OCI-LY1 (cell line): ENCODE results near the gene TOMM40.
A peak's percentile ranks its signal among the peaks of the same experiment; 100 is the strongest.

Experiments used
- H2AFZ ChIP-seq: fragments of 200-600 bp; sonication (generic), shearing (Covaris generic); 2 replicates; pipeline ENCODE4 v1.6.0; 2014; ENCODE audit warnings: antibody characterized with exemption, mild to moderate bottlenecking, low read length
- H3F3A ChIP-seq: fragments of 200-600 bp; sonication (generic), shearing (Covaris generic); 2 replicates; pipeline ENCODE4 v1.6.0; 2014; ENCODE audit warnings: mild to moderate bottlenecking, antibody characterized with exemption, low read length, moderate library complexity; ENCODE audit not compliant: insufficient read depth
- H3K27ac ChIP-seq: fragments of 200-600 bp; sonication (generic); 2 replicates; pipeline ENCODE4 v1.5.1; 2014; ENCODE audit warnings: low read length, mixed run types, mild to moderate bottlenecking, low read depth; ENCODE audit not compliant: poor library complexity, severe bottlenecking
- H3K27me3 ChIP-seq: fragments of 200-600 bp; sonication (generic); 2 replicates; pipeline ENCODE4 v1.6.0; 2014; ENCODE audit warnings: antibody characterized with exemption, mild to moderate bottlenecking, low read length, moderate library complexity; ENCODE audit not compliant: insufficient read depth
- H3K36me3 ChIP-seq: fragments of 200-600 bp; sonication (generic); 2 replicates; pipeline ENCODE4 v1.6.1; 2014; ENCODE audit warnings: mild to moderate bottlenecking, antibody characterized with exemption, low read length, moderate library complexity, mixed read lengths; ENCODE audit not compliant: insufficient read depth
- H3K4me1 ChIP-seq: fragments of 200-600 bp; sonication (generic); 2 replicates; pipeline ENCODE4 v1.5.1; 2014; ENCODE audit warnings: mild to moderate bottlenecking, low read length, moderate library complexity; ENCODE audit not compliant: insufficient read depth, severe bottlenecking
- H3K4me2 ChIP-seq: fragments of 200-600 bp; sonication (generic), shearing (Covaris generic); 2 replicates; pipeline ENCODE4 v1.6.1; 2014; ENCODE audit warnings: low read length
- H3K4me3 ChIP-seq: fragments of 200-600 bp; sonication (generic); 2 replicates; pipeline ENCODE4 v1.5.1; 2014; ENCODE audit warnings: low read length, low read depth, mild to moderate bottlenecking, mixed read lengths; ENCODE audit not compliant: poor library complexity, severe bottlenecking
- H3K79me2 ChIP-seq: fragments of 200-600 bp; shearing (Covaris generic); 2 replicates; pipeline ENCODE4 v1.6.1; 2016; ENCODE audit warnings: mixed run types, low read length, mixed read lengths; ENCODE audit not compliant: insufficient read depth
- H3K9ac ChIP-seq: fragments of 200-600 bp; sonication (generic), shearing (Covaris generic); 2 replicates; pipeline ENCODE4 v1.6.1; 2014; ENCODE audit warnings: mild to moderate bottlenecking, low read length, mixed read lengths
- H3K9me2 ChIP-seq: fragments of 200-600 bp; sonication (generic), shearing (Covaris generic); 2 replicates; pipeline ENCODE4 v1.6.1; 2014; ENCODE audit warnings: low read depth, mild to moderate bottlenecking, low read length, mixed read lengths
- H3K9me3 ChIP-seq: fragments of 200-600 bp; shearing (Covaris generic); 2 replicates; pipeline ENCODE4 v1.6.1; 2014; ENCODE audit warnings: low read length, mixed read lengths
- H4K20me1 ChIP-seq: fragments of 200-600 bp; sonication (generic), shearing (Covaris generic); 2 replicates; pipeline ENCODE4 v1.6.0; 2016; ENCODE audit warnings: mild to moderate bottlenecking, low read length; ENCODE audit not compliant: insufficient read depth
- EZH2 ChIP-seq: fragments of 200-600 bp; sonication (generic), shearing (Covaris generic); IDR thresholded peaks from 2 replicates; pipeline ENCODE4 v1.8.0; 2017; ENCODE audit warnings: borderline replicate concordance, mixed run types, mild to moderate bottlenecking, antibody characterized with exemption, low read length, moderate library complexity, mixed read lengths
- TF ChIP-seq, protein P1 (sequence below): fragments of 200-600 bp; sonication (generic), shearing (Covaris generic); IDR thresholded peaks from 2 replicates; pipeline ENCODE4 v1.5.1; 2017; ENCODE audit warnings: mild to moderate bottlenecking, antibody characterized with exemption, low read length, moderate library complexity, mixed read lengths

Gene TOMM40

GRCh38 chr19:44951179-44952159 is 60.4 kb downstream of the TOMM40 start:
- Histone ChIP-seq H3K79me2 (peaks cover 12% of the 10 kb centered on the region), H3K36me3 (peaks cover 3% of the 10 kb centered on the region; the same call in 1 of the 2 replicates), H3F3A (no peaks in the 10 kb centered on the region), H4K20me1 (no peaks in the 10 kb centered on the region), H3K9me3 (no peaks in the 10 kb centered on the region), H3K27me3 (no peaks in the 10 kb centered on the region), H3K9ac (no peak overlapping the region), H2AFZ (no peak overlapping the region), H3K4me1 (peaks cover 38% of the 10 kb centered on the region), H3K4me2 (no peak overlapping the region), H3K27ac (peak overlapping the region; percentile 28), H3K9me2 (no peaks in the 10 kb centered on the region), H3K4me3 (no peak overlapping the region)
- TF ChIP-seq EZH2 = no peak
- TF ChIP-seq, protein P1, sequence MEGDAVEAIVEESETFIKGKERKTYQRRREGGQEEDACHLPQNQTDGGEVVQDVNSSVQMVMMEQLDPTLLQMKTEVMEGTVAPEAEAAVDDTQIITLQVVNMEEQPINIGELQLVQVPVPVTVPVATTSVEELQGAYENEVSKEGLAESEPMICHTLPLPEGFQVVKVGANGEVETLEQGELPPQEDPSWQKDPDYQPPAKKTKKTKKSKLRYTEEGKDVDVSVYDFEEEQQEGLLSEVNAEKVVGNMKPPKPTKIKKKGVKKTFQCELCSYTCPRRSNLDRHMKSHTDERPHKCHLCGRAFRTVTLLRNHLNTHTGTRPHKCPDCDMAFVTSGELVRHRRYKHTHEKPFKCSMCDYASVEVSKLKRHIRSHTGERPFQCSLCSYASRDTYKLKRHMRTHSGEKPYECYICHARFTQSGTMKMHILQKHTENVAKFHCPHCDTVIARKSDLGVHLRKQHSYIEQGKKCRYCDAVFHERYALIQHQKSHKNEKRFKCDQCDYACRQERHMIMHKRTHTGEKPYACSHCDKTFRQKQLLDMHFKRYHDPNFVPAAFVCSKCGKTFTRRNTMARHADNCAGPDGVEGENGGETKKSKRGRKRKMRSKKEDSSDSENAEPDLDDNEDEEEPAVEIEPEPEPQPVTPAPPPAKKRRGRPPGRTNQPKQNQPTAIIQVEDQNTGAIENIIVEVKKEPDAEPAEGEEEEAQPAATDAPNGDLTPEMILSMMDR = peak; percentile 85
